Measurements from ENCODE around the gene MNT. TPM values are rescaled to one million over a fixed set of nuclear protein-coding genes. Genes with fewer than 3 reads are reported as not detected.

Gene MNT
- total RNA-seq, 4 donors from 2014 or later, result 1.8 to 32.6 (median 7.8) TPM

DNA sequence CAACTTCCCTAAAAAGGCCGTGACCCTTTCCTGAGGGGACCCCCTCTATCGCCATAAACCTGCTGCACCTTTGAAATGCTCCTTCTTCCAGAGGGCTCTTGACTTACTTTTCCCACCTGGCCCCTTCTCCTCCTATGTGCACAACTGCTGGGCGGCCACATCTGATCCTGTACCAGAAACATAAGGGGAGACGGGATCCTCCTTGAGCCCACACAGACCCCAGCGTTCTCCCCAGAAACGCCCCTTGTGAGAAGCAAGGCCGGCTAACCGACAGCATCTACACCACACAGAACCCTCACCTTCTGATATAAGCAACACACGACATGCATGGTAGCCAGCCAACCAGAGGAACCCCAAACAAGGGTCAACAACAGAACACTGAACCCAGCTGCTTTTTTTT is 14.2 kb upstream of the MNT start:
- TF ChIP-seq POLR2A (IDR thresholded peaks at IDR 0.05), result no peak
- TF ChIP-seq, protein P1, sequence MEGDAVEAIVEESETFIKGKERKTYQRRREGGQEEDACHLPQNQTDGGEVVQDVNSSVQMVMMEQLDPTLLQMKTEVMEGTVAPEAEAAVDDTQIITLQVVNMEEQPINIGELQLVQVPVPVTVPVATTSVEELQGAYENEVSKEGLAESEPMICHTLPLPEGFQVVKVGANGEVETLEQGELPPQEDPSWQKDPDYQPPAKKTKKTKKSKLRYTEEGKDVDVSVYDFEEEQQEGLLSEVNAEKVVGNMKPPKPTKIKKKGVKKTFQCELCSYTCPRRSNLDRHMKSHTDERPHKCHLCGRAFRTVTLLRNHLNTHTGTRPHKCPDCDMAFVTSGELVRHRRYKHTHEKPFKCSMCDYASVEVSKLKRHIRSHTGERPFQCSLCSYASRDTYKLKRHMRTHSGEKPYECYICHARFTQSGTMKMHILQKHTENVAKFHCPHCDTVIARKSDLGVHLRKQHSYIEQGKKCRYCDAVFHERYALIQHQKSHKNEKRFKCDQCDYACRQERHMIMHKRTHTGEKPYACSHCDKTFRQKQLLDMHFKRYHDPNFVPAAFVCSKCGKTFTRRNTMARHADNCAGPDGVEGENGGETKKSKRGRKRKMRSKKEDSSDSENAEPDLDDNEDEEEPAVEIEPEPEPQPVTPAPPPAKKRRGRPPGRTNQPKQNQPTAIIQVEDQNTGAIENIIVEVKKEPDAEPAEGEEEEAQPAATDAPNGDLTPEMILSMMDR (IDR thresholded peaks at IDR 0.05), result no peak
- H3K4me1 ChIP-seq, result no peaks in the 10 kb centered on the region
- H3K9me3 ChIP-seq, result no peaks in the 10 kb centered on the region
- H3K27ac ChIP-seq, result no peak overlapping the region
- intact Hi-C loops (cut with DNase I; ENCODE audit: low total_unique reads), result no loop called here
- H3K36me3 ChIP-seq, result no peaks in the 10 kb centered on the region
- no peak overlapping the region for H3K4me3 ChIP-seq
- no peak for DNase-seq
- H3K27me3 ChIP-seq, result no peaks in the 10 kb centered on the region

DNA sequence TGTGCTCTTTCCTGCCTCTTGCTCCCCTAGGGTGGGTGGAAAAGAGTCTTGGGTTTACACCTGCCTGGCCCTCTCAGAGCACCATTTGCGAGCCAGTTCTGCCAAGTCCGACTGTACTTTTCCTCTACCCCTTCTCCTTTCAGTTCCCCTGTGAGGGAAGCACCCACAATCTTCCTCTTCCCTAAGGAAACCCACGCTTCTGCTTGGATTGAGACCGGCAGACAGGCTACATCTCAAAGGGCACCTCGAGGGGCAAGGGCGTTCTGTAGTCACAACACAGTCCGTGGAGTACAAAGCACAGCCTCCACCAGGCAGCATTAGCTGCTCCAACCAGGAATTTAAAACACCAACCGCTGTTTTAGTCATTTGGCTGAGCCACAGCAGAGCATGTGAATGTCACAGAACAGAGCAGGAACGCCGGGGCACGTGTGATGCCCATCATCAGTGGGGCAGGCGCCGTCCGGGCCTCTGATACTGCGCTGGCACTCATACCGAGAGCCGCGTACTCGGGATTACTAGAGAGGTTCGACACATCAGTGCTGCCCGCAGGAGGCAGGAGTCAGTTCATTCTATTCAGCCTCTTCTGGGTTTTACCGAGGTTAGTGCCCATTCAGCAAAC is 13.7 kb upstream of the MNT start:
- intact Hi-C loops (cut with DNase I; ENCODE audit: low total_unique reads), result no loop called here
- no peak overlapping the region for H3K4me3 ChIP-seq
- no peak for DNase-seq
- H3K9me3 ChIP-seq, result no peaks in the 10 kb centered on the region
- TF ChIP-seq, protein P1 (IDR thresholded peaks at IDR 0.05), result no peak
- TF ChIP-seq POLR2A (IDR thresholded peaks at IDR 0.05), result no peak
- H3K4me1 ChIP-seq, result no peaks in the 10 kb centered on the region
- no peak overlapping the region for H3K27ac ChIP-seq
- no peaks in the 10 kb centered on the region for H3K27me3 ChIP-seq
- H3K36me3 ChIP-seq, result no peaks in the 10 kb centered on the region

DNA sequence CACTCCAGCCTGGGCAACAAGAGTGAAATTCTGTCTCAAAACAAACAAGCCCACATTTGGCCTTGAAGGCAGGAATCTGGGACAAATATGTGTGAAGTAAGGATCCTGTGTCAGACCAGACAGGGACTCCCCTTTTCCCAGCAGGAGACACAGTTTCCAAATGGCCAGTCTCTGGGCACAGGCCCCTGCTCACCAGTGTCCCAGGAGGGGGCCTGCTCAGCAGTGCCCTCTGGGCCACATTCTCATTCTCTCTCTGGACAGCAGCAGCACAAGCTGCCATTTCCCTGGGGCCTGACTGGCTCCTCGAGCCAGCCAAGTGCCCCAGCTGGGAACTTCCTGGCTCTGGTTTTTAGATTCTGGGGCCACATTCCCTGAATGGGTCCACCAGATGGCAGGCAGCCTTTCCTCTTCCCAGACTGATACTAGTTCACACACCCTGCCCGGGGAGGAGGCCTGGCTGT is 11.7 kb upstream of the MNT start:
- no peaks in the 10 kb centered on the region for H3K36me3 ChIP-seq
- no peaks in the 10 kb centered on the region for H3K9me3 ChIP-seq
- no peak overlapping the region for H3K27ac ChIP-seq
- TF ChIP-seq POLR2A (IDR thresholded peaks at IDR 0.05), result no peak
- TF ChIP-seq, protein P1 (IDR thresholded peaks at IDR 0.05), result no peak
- H3K4me1 ChIP-seq, result no peaks in the 10 kb centered on the region
- no peaks in the 10 kb centered on the region for H3K27me3 ChIP-seq
- intact Hi-C loops (cut with DNase I; ENCODE audit: low total_unique reads), result loop anchor here (2.0 kb wide), 1 partner anchor 30 kb away; no protein-coding TSS in a partner anchor
- DNase-seq, result no peak
- no peak overlapping the region for H3K4me3 ChIP-seq

DNA sequence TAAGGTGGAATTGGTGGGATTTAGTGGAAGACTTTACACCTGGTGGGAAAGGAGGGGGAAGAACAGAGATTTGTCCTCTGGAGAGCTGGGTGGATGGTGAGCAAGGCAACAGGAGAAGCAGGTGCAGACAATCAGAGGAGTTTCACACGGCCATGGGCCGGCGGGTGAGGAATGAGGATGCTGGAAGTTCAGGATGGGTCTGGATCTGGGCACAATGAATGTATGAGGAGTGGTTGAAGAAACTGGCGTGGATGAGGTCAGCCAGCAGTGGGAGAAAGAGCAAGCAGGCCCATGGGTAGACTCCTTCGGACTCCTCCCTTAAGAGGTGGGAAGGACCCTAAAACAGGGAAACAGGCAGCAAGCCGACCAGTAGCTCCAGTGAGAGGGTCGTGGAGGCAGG is 10.1 kb upstream of the MNT start:
- DNase-seq, result no peak
- H3K9me3 ChIP-seq, result no peaks in the 10 kb centered on the region
- H3K36me3 ChIP-seq, result no peaks in the 10 kb centered on the region
- no peak overlapping the region for H3K27ac ChIP-seq
- no peaks in the 10 kb centered on the region for H3K27me3 ChIP-seq
- intact Hi-C loops (cut with DNase I; ENCODE audit: low total_unique reads), result no loop called here
- TF ChIP-seq, protein P1 (IDR thresholded peaks at IDR 0.05), result no peak
- TF ChIP-seq POLR2A (IDR thresholded peaks at IDR 0.05), result no peak
- no peak overlapping the region for H3K4me3 ChIP-seq
- peaks cover 0 to 9% of the 10 kb centered on the region in 2 donors for H3K4me1 ChIP-seq

DNA sequence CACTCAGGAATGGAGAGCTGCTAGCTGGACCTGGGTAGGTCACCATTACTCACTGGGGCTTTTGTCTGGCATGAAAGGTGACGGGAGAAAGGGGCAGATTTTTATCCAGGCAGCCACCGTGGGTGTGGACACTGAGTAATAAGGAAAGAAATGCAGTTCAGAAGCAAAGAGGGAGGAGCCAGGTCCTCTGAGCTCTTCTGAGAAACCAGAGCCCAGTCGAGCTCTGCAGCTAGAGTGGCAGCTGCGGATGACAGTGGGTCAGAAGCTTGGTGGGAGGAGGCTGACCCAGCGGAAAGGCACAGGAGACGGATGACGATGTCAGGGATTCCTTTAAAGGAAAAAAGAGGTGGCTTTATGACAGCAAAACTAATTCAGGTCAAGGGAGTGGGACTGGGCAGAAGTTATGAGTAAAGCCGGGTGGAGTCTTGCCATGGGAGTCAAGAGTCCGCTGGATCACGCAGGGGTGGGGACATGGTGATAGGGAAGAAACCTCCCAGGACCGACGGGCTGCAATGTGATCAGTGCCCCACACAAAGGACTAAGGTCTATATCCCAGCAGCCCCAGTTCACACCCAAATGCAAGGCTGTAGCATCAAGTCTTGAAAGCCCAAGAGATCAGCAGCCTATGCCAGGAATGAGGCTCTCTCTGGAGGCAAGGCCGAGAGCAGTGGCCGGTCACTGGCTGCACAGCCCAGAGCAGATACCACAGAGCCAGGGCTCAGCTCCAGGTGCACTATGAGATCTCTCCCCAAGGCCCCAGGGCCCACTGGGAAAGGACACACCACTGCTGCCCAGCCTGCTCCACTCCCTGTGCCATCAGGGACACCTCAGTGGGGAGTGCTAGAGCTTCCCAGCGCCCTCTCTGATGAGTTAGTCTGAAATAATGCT is 6.3 kb upstream of the MNT start:
- TF ChIP-seq, protein P1 (IDR thresholded peaks at IDR 0.05), result no peak
- peak in 1 of 2 donors; percentile 41 for TF ChIP-seq POLR2A (IDR thresholded peaks at IDR 0.05)
- H3K4me3 ChIP-seq, result no peak overlapping the region
- H3K27me3 ChIP-seq, result no peaks in the 10 kb centered on the region
- intact Hi-C loops (cut with DNase I; ENCODE audit: low total_unique reads), result no loop called here
- H3K9me3 ChIP-seq, result no peaks in the 10 kb centered on the region
- no peaks in the 10 kb centered on the region for H3K36me3 ChIP-seq
- peaks cover 0 to 17% of the 10 kb centered on the region in 2 donors for H3K4me1 ChIP-seq
- DNase-seq, result peak; percentile 75 to 78
- peak overlapping the region; percentile 83 to 100 for H3K27ac ChIP-seq
